GM19240 (cell line): Measurements from ENCODE around the gene CERS1.

Experiments
- DNase-seq: peaks from one replicate; pipeline ENCODE4 v3.0.0; 2011; ENCODE audit warnings: low spot score; ENCODE audit not compliant: insufficient read length

CERS1 gene

GRCh38 chr19:18895824-18896341, at the start of gene CERS1:
Gene CERS1, minus strand, starts transcription at chr19:18896158. Its CDS starts 86 bp downstream, at chr19:18896072.
- no peak for DNase-seq

- DNase-seq, result no peak
Observed at GRCh38 chr19:18945297-18945696, 49.3 kb upstream of the CERS1 start.

GRCh38 chr19:18943465-18943864, 47.5 kb upstream of the CERS1 start:
- no peak for DNase-seq

- no peak for DNase-seq
Observed at GRCh38 chr19:18942692-18943091, 46.7 kb upstream of the CERS1 start.

GRCh38 chr19:18941628-18942354, 45.8 kb upstream of the CERS1 start:
- no peak for DNase-seq

GRCh38 chr19:18940769-18941627, 45.0 kb upstream of the CERS1 start, which contains the start of gene HOMER3:
Gene HOMER3, minus strand, starts transcription at chr19:18941217. Its CDS starts 2,235 bp downstream, at chr19:18938982.
- peak; percentile 53 for DNase-seq

- DNase-seq, result no peak
Observed at GRCh38 chr19:18939922-18940768, 44.2 kb upstream of the CERS1 start.

- no peak for DNase-seq
Observed at GRCh38 chr19:18939163-18939562, 43.2 kb upstream of the CERS1 start.

- DNase-seq, result no peak
Observed at GRCh38 chr19:18933297-18933696, 37.3 kb upstream of the CERS1 start.

- DNase-seq, result peak; percentile 58
Observed at GRCh38 chr19:18932216-18932841, 36.4 kb upstream of the CERS1 start.

GRCh38 chr19:18931316-18932162, 35.6 kb upstream of the CERS1 start:
- no peak for DNase-seq

GRCh38 chr19:18929311-18929710, 33.4 kb upstream of the CERS1 start:
- no peak for DNase-seq

- DNase-seq, result no peak
Observed at GRCh38 chr19:18928018-18928805, 32.3 kb upstream of the CERS1 start.

GRCh38 chr19:18924684-18925213, 28.8 kb upstream of the CERS1 start:
- DNase-seq, result no peak

GRCh38 chr19:18922228-18922985, 26.4 kb upstream of the CERS1 start:
- no peak for DNase-seq

- DNase-seq, result no peak
Observed at GRCh38 chr19:18921593-18921992, 25.6 kb upstream of the CERS1 start.

- no peak for DNase-seq
Observed at GRCh38 chr19:18920400-18920799, 24.4 kb upstream of the CERS1 start.

- no peak for DNase-seq
Observed at GRCh38 chr19:18919900-18920214, 23.9 kb upstream of the CERS1 start.
